ENCODE results near the gene BATF. TPM values are rescaled to one million over a fixed set of nuclear protein-coding genes. Genes with fewer than 3 reads are reported as not detected.

The BATF gene
- polyA plus RNA-seq, 1 experiment: not detected

GRCh38 chr14:75491376-75491978 is 30.8 kb upstream of the BATF start:
- H3K27me3 ChIP-seq (ENCODE audit: control insufficient read depth, insufficient read depth, low read length): peaks cover 15% of the 10 kb centered on the region
- H3K4me3 ChIP-seq (ENCODE audit: low read depth, low read length): no peak overlapping the region
- H3K9me3 ChIP-seq (ENCODE audit: control insufficient read depth, insufficient read depth, low read length): no peaks in the 10 kb centered on the region
- TF ChIP-seq CTCF (IDR thresholded peaks at IDR 0.05; ENCODE audit: low read depth, low read length): no peak
- H3K27ac ChIP-seq (ENCODE audit: low read depth, low read length): no peak overlapping the region
- CTCF ChIA-PET: interaction anchor here (3.1 kb wide), 1 partner anchor 183 kb away, joined by 12 read pairs; no protein-coding TSS in a partner anchor
- no peak for DNase-seq (ENCODE audit: low read depth, low spot score)
- POLR2A ChIA-PET: no interaction called here

DNA sequence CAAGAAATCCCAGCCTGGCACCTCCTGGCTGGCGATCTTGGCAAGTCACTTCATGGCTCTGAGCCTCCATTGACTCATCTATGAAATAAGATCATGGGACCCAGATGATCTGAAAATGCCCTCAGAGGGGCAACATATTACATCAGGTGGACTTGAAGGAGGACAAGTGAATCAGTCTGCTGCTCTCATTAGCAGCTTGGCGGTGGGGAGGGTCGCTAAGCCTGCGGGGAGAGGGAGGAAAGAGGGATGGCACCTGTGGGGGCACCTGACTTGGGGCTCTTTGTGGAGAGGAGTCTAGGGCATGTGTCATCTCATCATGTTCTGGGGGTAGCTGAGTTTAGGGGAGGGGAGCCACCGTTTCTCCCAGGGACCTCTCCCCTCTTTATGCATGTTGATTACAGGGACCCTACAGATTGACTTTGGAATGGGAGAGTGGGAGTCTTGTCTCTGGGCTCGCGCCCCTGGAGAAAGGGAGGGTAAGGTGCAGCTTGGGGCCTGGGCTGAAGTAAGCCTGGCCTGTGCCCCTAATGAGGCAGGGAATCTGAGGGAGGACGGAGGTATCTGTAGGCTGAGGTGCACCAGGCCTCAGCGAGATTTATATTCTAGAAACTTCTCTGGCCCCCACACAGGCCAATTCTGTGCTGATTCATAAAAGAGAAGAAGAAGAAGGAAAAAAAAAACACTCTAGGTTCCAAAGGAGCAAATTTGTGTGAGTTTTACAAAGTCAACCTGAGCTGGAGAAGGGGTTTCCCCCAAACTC is 29.3 kb upstream of the BATF start:
- POLR2A ChIA-PET: no interaction called here
- CTCF ChIA-PET: interaction anchor here (0.7 to 3.1 kb wide), 2 partner anchors 185 to 354 kb away, joined by 3 to 12 read pairs; no protein-coding TSS in a partner anchor
- Histone ChIP-seq H3K9me3 (ENCODE audit: control insufficient read depth, insufficient read depth, low read length) (no peaks in the 10 kb centered on the region), H3K27ac (ENCODE audit: low read depth, low read length) (no peak overlapping the region), H3K4me3 (ENCODE audit: low read depth, low read length) (no peak overlapping the region), H3K27me3 (ENCODE audit: control insufficient read depth, insufficient read depth, low read length) (peaks cover 6% of the 10 kb centered on the region)
- no peak for TF ChIP-seq CTCF (IDR thresholded peaks at IDR 0.05; ENCODE audit: low read depth, low read length)
- DNase-seq (ENCODE audit: low read depth, low spot score): no peak

GRCh38 chr14:75493592-75494087 is 28.6 kb upstream of the BATF start:
- ChIA-PET POLR2A (no interaction called here), CTCF (interaction anchor here (0.7 kb wide), 1 partner anchor 355 kb away, joined by 3 read pairs; no protein-coding TSS in a partner anchor)
- no peak for TF ChIP-seq CTCF (IDR thresholded peaks at IDR 0.05; ENCODE audit: low read depth, low read length)
- Histone ChIP-seq H3K27ac (ENCODE audit: low read depth, low read length) (no peak overlapping the region), H3K9me3 (ENCODE audit: control insufficient read depth, insufficient read depth, low read length) (no peaks in the 10 kb centered on the region), H3K27me3 (ENCODE audit: control insufficient read depth, insufficient read depth, low read length) (peaks cover 6% of the 10 kb centered on the region), H3K4me3 (ENCODE audit: low read depth, low read length) (no peak overlapping the region)
- no peak for DNase-seq (ENCODE audit: low read depth, low spot score)

GRCh38 chr14:75494896-75495295 is 27.4 kb upstream of the BATF start:
- H3K9me3 ChIP-seq (ENCODE audit: control insufficient read depth, insufficient read depth, low read length): no peaks in the 10 kb centered on the region
- no peak for TF ChIP-seq CTCF (IDR thresholded peaks at IDR 0.05; ENCODE audit: low read depth, low read length)
- no peak overlapping the region for H3K4me3 ChIP-seq (ENCODE audit: low read depth, low read length)
- CTCF ChIA-PET: interaction anchor here (0.7 to 2.1 kb wide), 2 partner anchors 49 to 66 kb away, joined by 3 to 9 read pairs; no protein-coding TSS in a partner anchor
- no peak overlapping the region for H3K27ac ChIP-seq (ENCODE audit: low read depth, low read length)
- POLR2A ChIA-PET: no interaction called here
- no peak for DNase-seq (ENCODE audit: low read depth, low spot score)
- H3K27me3 ChIP-seq (ENCODE audit: control insufficient read depth, insufficient read depth, low read length): peaks cover 6% of the 10 kb centered on the region

- TF ChIP-seq CTCF (IDR thresholded peaks at IDR 0.05; ENCODE audit: low read depth, low read length): no peak
- Histone ChIP-seq H3K27me3 (ENCODE audit: control insufficient read depth, insufficient read depth, low read length) (peaks cover 6% of the 10 kb centered on the region), H3K27ac (ENCODE audit: low read depth, low read length) (no peak overlapping the region), H3K4me3 (ENCODE audit: low read depth, low read length) (no peak overlapping the region), H3K9me3 (ENCODE audit: control insufficient read depth, insufficient read depth, low read length) (no peaks in the 10 kb centered on the region)
- ChIA-PET POLR2A (interaction anchor here (0.6 kb wide), 1 partner anchor 20 kb away, joined by 5 read pairs; no protein-coding TSS in a partner anchor), CTCF (interaction anchor here (0.9 to 2.1 kb wide), 2 partner anchors 66 to 187 kb away, joined by 4 to 9 read pairs; no protein-coding TSS in a partner anchor)
- DNase-seq (ENCODE audit: low read depth, low spot score): no peak
Measured at GRCh38 chr14:75495399-75495798, 26.9 kb upstream of the BATF start.

All from AG04450 (cell line).